Mucosa of stomach (tissue), 1 donor: ENCODE measurements around the gene NIFK.
"Not testable (repeated sequence)": the region's sequence is repeated elsewhere in the genome, so short reads cannot be mapped to it uniquely, and the experiment has no call there.

Source experiments
- H3K27me3 ChIP-seq: one replicate; pipeline ENCODE4 v1.7.0; 2013; ENCODE audit warnings: mild to moderate bottlenecking, low read length; ENCODE audit not compliant: control insufficient read depth, insufficient read depth
- H3K36me3 ChIP-seq: one replicate; pipeline ENCODE4 v1.7.0; 2013; ENCODE audit warnings: low read length; ENCODE audit not compliant: control insufficient read depth, insufficient read depth
- H3K4me1 ChIP-seq: one replicate; pipeline ENCODE4 v1.7.0; 2013; ENCODE audit warnings: mild to moderate bottlenecking, low read length; ENCODE audit not compliant: control insufficient read depth, insufficient read depth
- H3K4me3 ChIP-seq: one replicate; pipeline ENCODE4 v1.7.0; 2013; ENCODE audit warnings: low read length
- H3K9ac ChIP-seq: one replicate; pipeline ENCODE4 v1.7.0; 2013; ENCODE audit warnings: mild to moderate bottlenecking, low read length, moderate library complexity
- H3K9me3 ChIP-seq: one replicate; pipeline ENCODE4 v1.7.0; 2013; ENCODE audit warnings: mild to moderate bottlenecking, low read length, moderate library complexity; ENCODE audit not compliant: control insufficient read depth
- donor health status: Pancreatic carcinoma.

The NIFK gene

GRCh38 chr2:121723316-121723715 lies 13.4 kb downstream of the NIFK start:
- H3K9me3 ChIP-seq = no peaks in the 10 kb centered on the region
- no peaks in the 10 kb centered on the region for H3K27me3 ChIP-seq
- no peaks in the 10 kb centered on the region for H3K4me1 ChIP-seq
- H3K9ac ChIP-seq = no peak overlapping the region
- no peak overlapping the region for H3K4me3 ChIP-seq
- H3K36me3 ChIP-seq = no peaks in the 10 kb centered on the region

DNA sequence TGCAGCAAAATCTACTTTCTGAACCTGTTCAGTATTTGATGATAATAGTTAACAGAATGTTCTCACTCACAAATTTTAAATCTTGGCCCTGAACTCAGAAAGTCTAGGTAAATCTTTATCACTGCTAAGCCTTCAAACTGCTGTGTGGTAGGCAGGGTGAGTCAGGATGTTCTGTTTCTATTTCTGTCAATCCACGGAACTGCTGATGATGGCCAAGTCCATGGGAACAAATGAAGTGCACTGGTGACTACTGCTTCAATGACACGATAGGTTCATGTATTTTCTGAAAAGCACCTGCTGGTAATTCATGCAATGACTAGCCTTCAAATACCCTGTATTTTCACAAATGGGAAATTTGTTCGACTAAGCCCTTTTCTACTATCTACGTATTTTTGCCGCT lies 14.2 kb downstream of the NIFK start:
- Histone ChIP-seq H3K9me3 (no peaks in the 10 kb centered on the region), H3K4me3 (no peak overlapping the region), H3K36me3 (no peaks in the 10 kb centered on the region), H3K4me1 (no peaks in the 10 kb centered on the region), H3K27me3 (no peaks in the 10 kb centered on the region), H3K9ac (no peak overlapping the region)

- Histone ChIP-seq H3K36me3 (no peaks in the 10 kb centered on the region), H3K9me3 (no peaks in the 10 kb centered on the region), H3K4me3 (no peak overlapping the region), H3K9ac (no peak overlapping the region), H3K4me1 (no peaks in the 10 kb centered on the region), H3K27me3 (no peaks in the 10 kb centered on the region)
These were observed 14.7 kb downstream of the NIFK start for GRCh38 chr2:121721926-121722325.

- Histone ChIP-seq H3K9me3 (no peaks in the 10 kb centered on the region), H3K36me3 (no peaks in the 10 kb centered on the region), H3K4me3 (no peak overlapping the region), H3K9ac (no peak overlapping the region), H3K4me1 (no peaks in the 10 kb centered on the region), H3K27me3 (no peaks in the 10 kb centered on the region)
These were observed 19.1 kb downstream of the NIFK start for GRCh38 chr2:121717529-121717928.

- no peaks in the 10 kb centered on the region for H3K4me1 ChIP-seq
- no peak overlapping the region for H3K9ac ChIP-seq
- no peaks in the 10 kb centered on the region for H3K36me3 ChIP-seq
- no peaks in the 10 kb centered on the region for H3K27me3 ChIP-seq
- H3K9me3 ChIP-seq = no peaks in the 10 kb centered on the region
- no peak overlapping the region for H3K4me3 ChIP-seq
These were observed 20.5 kb downstream of the NIFK start for GRCh38 chr2:121716126-121716525.

DNA sequence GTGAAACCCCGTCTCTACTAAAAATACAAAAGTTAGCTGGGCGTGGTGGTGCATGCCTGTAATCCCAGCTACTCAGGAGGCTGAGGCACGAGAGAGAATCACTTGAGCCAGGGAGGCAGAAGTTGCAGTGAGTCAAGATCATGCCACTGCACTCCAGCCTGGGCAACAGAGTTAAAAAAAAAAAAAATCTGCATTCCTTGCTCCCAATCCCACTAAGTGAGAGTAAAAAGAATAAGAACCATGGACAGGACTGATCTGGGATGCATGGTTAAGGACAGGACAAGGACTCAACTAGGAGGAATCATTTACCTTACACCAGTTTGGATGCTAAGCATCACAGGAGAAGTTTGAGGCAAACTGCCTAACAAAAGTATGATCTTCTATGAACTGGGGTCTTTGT lies 25.2 kb downstream of the NIFK start:
- H3K36me3 ChIP-seq, H3K27me3 ChIP-seq, H3K9me3 ChIP-seq, H3K9ac ChIP-seq, H3K4me1 ChIP-seq, H3K4me3 ChIP-seq: not testable (repeated sequence)

DNA sequence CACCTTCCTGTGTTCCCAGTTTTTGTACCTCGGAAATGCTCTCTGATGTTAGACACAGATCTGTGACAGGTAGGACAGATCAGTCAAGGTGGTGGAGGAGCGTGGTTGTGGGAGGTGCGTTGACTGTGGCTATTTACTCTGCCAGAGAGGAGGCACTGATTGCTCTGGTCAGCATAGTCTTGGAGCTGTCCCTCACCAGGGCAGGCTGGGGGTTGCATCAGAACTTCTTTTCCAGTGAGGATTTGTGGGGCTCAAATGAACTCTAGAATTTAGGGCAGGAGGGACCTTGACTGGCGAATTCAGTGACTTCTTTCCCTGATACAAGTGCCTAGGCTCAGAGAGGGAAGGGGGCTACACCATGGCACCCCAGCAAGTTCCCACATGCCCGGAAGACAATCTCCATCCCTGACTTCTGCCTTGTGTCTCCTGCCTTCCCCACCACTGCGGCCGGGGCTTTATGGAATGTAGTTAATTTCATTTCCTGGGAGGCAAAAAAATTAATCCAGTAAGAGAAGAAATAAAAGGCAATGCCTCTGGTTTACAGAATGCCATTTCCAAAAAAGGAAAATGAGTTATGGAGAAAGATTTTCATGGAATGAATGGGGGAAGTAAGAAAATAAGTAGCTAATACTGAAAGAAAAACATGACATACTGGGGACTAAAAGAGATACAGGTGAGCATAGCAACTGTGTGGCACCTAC lies 26.1 kb downstream of the NIFK start:
- Histone ChIP-seq H3K36me3 (no peaks in the 10 kb centered on the region), H3K4me1 (no peaks in the 10 kb centered on the region), H3K9me3 (no peaks in the 10 kb centered on the region), H3K4me3 (no peak overlapping the region), H3K27me3 (no peaks in the 10 kb centered on the region), H3K9ac (no peak overlapping the region)

DNA sequence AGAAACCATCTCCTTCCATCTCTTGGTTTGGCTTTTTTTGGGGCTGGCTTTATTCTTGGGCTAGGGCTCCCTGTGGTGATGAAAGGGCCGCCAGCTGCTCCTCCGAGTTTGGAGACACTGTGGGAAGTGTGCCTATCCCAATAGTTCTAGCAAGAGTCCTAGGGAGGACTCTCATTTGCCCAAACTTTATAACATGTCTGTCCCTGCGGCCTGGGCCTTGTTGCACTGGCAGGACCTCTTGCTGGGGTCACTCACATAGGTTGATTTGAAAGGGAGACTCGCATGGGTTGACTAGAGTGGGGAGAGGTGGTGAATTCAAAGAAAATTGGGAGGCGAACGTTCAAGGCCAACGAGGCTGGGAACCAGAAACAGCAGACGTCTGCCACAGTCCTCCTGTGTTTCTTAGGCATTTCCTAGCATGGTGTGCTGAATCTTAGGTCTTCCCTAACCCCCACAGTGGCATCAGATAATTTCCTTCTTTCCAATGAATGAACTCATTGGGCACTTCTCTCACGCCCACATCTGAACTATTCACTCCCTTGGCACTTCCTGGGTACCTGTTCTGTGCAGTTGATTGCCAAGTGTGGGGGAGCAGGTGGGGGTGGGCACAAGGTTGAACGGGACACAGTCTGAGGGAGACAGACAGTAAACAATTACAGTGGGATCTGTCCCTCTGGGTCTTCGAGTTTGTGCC lies 26.8 kb downstream of the NIFK start:
- Histone ChIP-seq H3K27me3 (no peaks in the 10 kb centered on the region), H3K4me1 (no peaks in the 10 kb centered on the region), H3K9me3 (no peaks in the 10 kb centered on the region), H3K36me3 (no peaks in the 10 kb centered on the region), H3K9ac (no peak overlapping the region), H3K4me3 (no peak overlapping the region)

GRCh38 chr2:121707920-121708361 lies 28.7 kb downstream of the NIFK start:
- Histone ChIP-seq H3K4me3 (no peak overlapping the region), H3K27me3 (no peaks in the 10 kb centered on the region), H3K9ac (peak overlapping the region; percentile 32), H3K4me1 (no peaks in the 10 kb centered on the region), H3K36me3 (no peaks in the 10 kb centered on the region), H3K9me3 (no peaks in the 10 kb centered on the region)

DNA sequence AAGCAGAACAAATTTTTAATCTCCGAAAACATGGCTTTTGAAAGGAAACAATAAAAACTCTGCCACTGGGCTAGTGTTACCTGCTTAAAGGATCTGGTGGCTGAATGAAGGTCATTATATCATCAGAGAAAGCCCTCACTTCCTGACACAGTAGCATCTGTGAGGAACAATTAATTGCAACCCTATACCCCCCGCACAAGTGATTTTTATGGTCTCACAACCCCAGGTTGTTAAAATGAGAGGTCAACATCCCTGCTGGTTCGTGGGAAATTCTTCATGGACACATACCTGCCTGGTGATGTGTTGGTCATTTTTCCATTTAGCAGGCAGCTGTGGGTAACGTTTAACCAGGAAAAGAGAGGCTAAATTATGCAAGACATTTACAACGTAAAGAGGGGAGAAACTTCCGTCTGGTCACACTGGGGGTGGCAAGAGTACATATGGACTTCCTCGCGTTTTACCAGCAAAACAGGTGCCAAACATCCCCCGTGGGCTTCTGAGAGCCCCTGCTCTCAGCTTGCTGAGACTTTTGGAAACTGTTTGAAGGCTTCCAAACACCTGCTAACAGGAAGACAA lies 29.2 kb downstream of the NIFK start:
- Histone ChIP-seq H3K4me1 (no peaks in the 10 kb centered on the region), H3K9ac (peak overlapping the region; percentile 32), H3K36me3 (no peaks in the 10 kb centered on the region), H3K4me3 (no peak overlapping the region), H3K9me3 (no peaks in the 10 kb centered on the region), H3K27me3 (no peaks in the 10 kb centered on the region)

GRCh38 chr2:121705958-121706357 lies 30.7 kb downstream of the NIFK start:
- no peaks in the 10 kb centered on the region for H3K36me3 ChIP-seq

GRCh38 chr2:121705390-121705789 lies 31.3 kb downstream of the NIFK start:
- Histone ChIP-seq H3K27me3 (no peaks in the 10 kb centered on the region), H3K9me3 (no peaks in the 10 kb centered on the region), H3K4me1 (no peaks in the 10 kb centered on the region), H3K36me3 (no peaks in the 10 kb centered on the region), H3K9ac (no peak overlapping the region), H3K4me3 (no peak overlapping the region)

More at GRCh38 chr2:121705958-121706357, 30.7 kb downstream of the NIFK start:
- no peaks in the 10 kb centered on the region for H3K27me3 ChIP-seq
- H3K4me1 ChIP-seq = no peaks in the 10 kb centered on the region
- no peaks in the 10 kb centered on the region for H3K9me3 ChIP-seq
- H3K9ac ChIP-seq = no peak overlapping the region
- no peak overlapping the region for H3K4me3 ChIP-seq
